ENCODE results near the gene PDZRN3. TPM values are rescaled to one million over a fixed set of nuclear protein-coding genes. Genes with fewer than 3 reads are reported as not detected.

PDZRN3 gene
- total and polyA plus RNA-seq, 4 donors, result 7.3 to 36.4 (median 16.3) TPM

DNA sequence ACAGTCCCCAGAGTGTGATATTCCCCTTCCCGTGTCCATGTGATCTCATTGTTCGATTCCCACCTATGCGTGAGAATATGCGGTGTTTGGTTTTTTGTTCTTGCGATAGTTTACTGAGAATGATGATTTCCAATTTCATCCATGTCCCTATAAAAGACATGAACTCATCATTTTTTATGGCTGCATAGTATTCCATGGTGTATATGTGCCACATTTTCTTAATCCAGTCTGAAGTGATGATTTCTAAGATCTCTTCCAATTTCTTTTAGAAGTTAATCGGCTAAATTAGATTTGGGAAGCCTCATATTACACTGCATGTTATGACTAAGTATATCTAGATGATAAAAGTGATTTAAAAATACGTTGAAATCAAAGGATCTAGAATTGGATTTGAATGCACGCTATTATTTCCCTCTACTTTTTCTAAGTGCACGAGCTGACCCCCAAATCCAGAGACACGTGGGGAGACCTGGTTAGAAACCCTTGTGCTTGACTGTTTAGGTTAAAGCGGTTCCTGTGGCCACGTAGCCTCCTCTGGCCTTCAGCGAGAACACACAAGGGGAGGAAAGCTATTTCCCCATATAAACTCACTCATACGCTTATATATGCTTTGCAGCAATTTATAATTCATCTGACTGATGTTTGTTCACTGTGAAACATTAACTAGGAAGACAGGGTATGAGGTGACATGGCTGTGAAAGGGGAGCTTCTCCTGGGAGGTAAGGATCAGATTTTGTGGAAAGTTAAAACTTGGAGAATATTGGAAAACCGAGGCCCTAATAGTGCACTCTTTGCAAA is 243.8 kb downstream of the PDZRN3 start:
- Histone ChIP-seq H3K4me1 (ENCODE audit: control insufficient read depth in 5 of 5, insufficient read depth in 5 of 5, low read length in 5 of 5) (peaks cover 0 to 9% (median 0%) of the 10 kb centered on the region in 5 donors), H3K27ac (ENCODE audit: low read depth in 1 of 2, low read length in 1 of 2) (no peak overlapping the region), H3K4me3 (no peak overlapping the region), H3K36me3 (ENCODE audit: control insufficient read depth in 4 of 4, insufficient read depth in 4 of 4, low read length in 4 of 4) (peaks cover 2 to 25% (median 15%) of the 10 kb centered on the region in 4 donors), H3K9ac (ENCODE audit: insufficient read depth in 1 of 2, low read length in 2 of 2) (no peak overlapping the region), H3K27me3 (ENCODE audit: control insufficient read depth in 3 of 3, insufficient read depth in 3 of 3, low read length in 2 of 3) (no peaks in the 10 kb centered on the region), H3K9me3 (ENCODE audit: control insufficient read depth in 4 of 4, insufficient read depth in 3 of 4, low read length in 3 of 4) (peaks cover 0 to 9% (median 0%) of the 10 kb centered on the region in 4 donors)
- ATAC-seq (ENCODE audit: insufficient read depth, low FRiP score) (no peak), DNase-seq (no peak)
- TF ChIP-seq, protein P1, sequence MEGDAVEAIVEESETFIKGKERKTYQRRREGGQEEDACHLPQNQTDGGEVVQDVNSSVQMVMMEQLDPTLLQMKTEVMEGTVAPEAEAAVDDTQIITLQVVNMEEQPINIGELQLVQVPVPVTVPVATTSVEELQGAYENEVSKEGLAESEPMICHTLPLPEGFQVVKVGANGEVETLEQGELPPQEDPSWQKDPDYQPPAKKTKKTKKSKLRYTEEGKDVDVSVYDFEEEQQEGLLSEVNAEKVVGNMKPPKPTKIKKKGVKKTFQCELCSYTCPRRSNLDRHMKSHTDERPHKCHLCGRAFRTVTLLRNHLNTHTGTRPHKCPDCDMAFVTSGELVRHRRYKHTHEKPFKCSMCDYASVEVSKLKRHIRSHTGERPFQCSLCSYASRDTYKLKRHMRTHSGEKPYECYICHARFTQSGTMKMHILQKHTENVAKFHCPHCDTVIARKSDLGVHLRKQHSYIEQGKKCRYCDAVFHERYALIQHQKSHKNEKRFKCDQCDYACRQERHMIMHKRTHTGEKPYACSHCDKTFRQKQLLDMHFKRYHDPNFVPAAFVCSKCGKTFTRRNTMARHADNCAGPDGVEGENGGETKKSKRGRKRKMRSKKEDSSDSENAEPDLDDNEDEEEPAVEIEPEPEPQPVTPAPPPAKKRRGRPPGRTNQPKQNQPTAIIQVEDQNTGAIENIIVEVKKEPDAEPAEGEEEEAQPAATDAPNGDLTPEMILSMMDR (IDR thresholded peaks at IDR 0.05; ENCODE audit: control extremely low read depth, extremely low read depth), result no peak
- 88 to 91% methylated on average over 15 of the region's 15 CpGs for WGBS, 2 donors

DNA sequence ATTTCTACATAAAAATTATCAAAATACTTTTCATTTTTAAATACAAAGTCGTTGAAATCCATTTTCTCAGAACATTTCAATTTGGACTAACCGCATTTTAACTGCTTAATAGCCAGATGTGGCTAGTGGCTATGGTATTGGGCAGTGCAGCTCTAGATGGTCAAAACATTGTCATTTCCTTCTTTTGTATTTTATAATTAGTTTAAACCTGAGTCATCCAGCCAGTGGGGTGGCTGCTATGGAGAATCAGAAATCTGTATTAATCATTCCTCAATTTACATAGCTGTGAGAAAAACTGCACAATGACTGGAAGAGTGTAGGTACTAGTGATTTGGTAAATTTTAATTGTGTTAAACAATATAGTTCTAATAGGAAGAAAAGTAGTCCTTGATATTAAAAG is 245.3 kb downstream of the PDZRN3 start:
- DNase-seq (no peak), ATAC-seq (ENCODE audit: insufficient read depth, low FRiP score) (no peak)
- peaks cover 0 to 2% (median 0%) of the 10 kb centered on the region in 4 donors for H3K9me3 ChIP-seq (ENCODE audit: control insufficient read depth in 4 of 4, insufficient read depth in 3 of 4, low read length in 3 of 4)
- TF ChIP-seq, protein P1 (IDR thresholded peaks at IDR 0.05; ENCODE audit: control extremely low read depth, extremely low read depth), result no peak
- H3K27ac ChIP-seq (ENCODE audit: low read depth in 1 of 2, low read length in 1 of 2), result no peak overlapping the region
- WGBS, 2 donors, result 59 to 61% methylated on average over 2 of the region's 2 CpGs
- H3K27me3 ChIP-seq (ENCODE audit: control insufficient read depth in 3 of 3, insufficient read depth in 3 of 3, low read length in 2 of 3), result no peaks in the 10 kb centered on the region
- no peak overlapping the region for H3K9ac ChIP-seq (ENCODE audit: insufficient read depth in 1 of 2, low read length in 2 of 2)
- H3K4me3 ChIP-seq, result no peak overlapping the region
- H3K36me3 ChIP-seq (ENCODE audit: control insufficient read depth in 4 of 4, insufficient read depth in 4 of 4, low read length in 4 of 4), result peaks cover 0 to 14% (median 6%) of the 10 kb centered on the region in 4 donors
- peaks cover 0 to 9% (median 0%) of the 10 kb centered on the region in 5 donors for H3K4me1 ChIP-seq (ENCODE audit: control insufficient read depth in 5 of 5, insufficient read depth in 5 of 5, low read length in 5 of 5)

- H3K9ac ChIP-seq (ENCODE audit: insufficient read depth in 1 of 2, low read length in 2 of 2), result no peak overlapping the region
- peaks cover 0 to 5% (median 0%) of the 10 kb centered on the region in 4 donors for H3K9me3 ChIP-seq (ENCODE audit: control insufficient read depth in 4 of 4, insufficient read depth in 3 of 4, low read length in 3 of 4)
- TF ChIP-seq, protein P1 (IDR thresholded peaks at IDR 0.05; ENCODE audit: control extremely low read depth, extremely low read depth), result no peak
- H3K27me3 ChIP-seq (ENCODE audit: control insufficient read depth in 3 of 3, insufficient read depth in 3 of 3, low read length in 2 of 3), result no peaks in the 10 kb centered on the region
- H3K27ac ChIP-seq (ENCODE audit: low read depth in 1 of 2, low read length in 1 of 2), result no peak overlapping the region
- ATAC-seq (ENCODE audit: insufficient read depth, low FRiP score) (no peak), DNase-seq (no peak)
- H3K36me3 ChIP-seq (ENCODE audit: control insufficient read depth in 4 of 4, insufficient read depth in 4 of 4, low read length in 4 of 4), result peaks cover 0 to 8% (median under 1%) of the 10 kb centered on the region in 4 donors
- 72 to 77% methylated on average over 2 of the region's 2 CpGs for WGBS, 2 donors
- H3K4me3 ChIP-seq, result no peak overlapping the region
- H3K4me1 ChIP-seq (ENCODE audit: control insufficient read depth in 5 of 5, insufficient read depth in 5 of 5, low read length in 5 of 5), result peaks cover 0 to 9% (median 0%) of the 10 kb centered on the region in 5 donors
Measured at GRCh38 chr3:73378207-73378606, 246.5 kb downstream of the PDZRN3 start.
